HEK293 (cell line): Measurements from ENCODE around the gene PRKG1.

Experiments used
- CTCF ChIA-PET: fragments of 350-600 bp; formaldehyde crosslinking; extraction: SDS; loops from one replicate; lab custom pipeline; 2021; ENCODE audit warnings: antibody characterized with exemption; lab: Yijun Ruan, JAX
- POLR2A ChIA-PET: fragments of 300-600 bp; formaldehyde crosslinking; extraction: SDS; loops from one replicate; lab custom pipeline; 2020; ENCODE audit warnings: antibody characterized with exemption, inconsistent platforms; lab: Yijun Ruan, JAX
- H3K27ac ChIP-seq: fragments of 200-500 bp; sonication (Bioruptor generic); 2 replicates; pipeline ENCODE4 v1.5.1; 2014; ENCODE audit warnings: low read depth, low read length, control low read depth, inconsistent platforms; ENCODE audit errors: extremely low read depth
- H3K36me3 ChIP-seq, 2 experiments: fragments of 200-500 bp in 1 of 2; sonication (Bioruptor generic) in 1 of 2; 1 replicate in 1 of 2; 2 replicates in 1 of 2; pipeline ENCODE4 v1.5.1; 2014 to 2017; ENCODE audit warnings: inconsistent platforms in 2 of 2, low read length in 2 of 2; ENCODE audit not compliant: control insufficient read depth in 2 of 2, insufficient read depth in 1 of 2
- H3K4me1 ChIP-seq: fragments of 200-500 bp; sonication (Bioruptor generic); 2 replicates; pipeline ENCODE4 v1.5.1; 2014; ENCODE audit warnings: mild to moderate bottlenecking, low read length, inconsistent platforms; ENCODE audit not compliant: control insufficient read depth, insufficient read depth
- H3K4me3 ChIP-seq: 2 replicates; pipeline ENCODE4 v1.5.1; 2011; ENCODE audit warnings: low read depth, mild to moderate bottlenecking, control low read depth, low read length, moderate library complexity
- H3K9me3 ChIP-seq: fragments of 200-500 bp; sonication (Bioruptor generic); 2 replicates; pipeline ENCODE4 v1.5.1; 2014; ENCODE audit warnings: low read depth, low read length, inconsistent platforms; ENCODE audit not compliant: control insufficient read depth, insufficient read depth
- FEZF1 ChIP-seq: fragments of 450-650 bp; formaldehyde crosslinking; IDR thresholded peaks from 2 replicates; pipeline ENCODE4 v1.5.1; 2016; ENCODE audit warnings: missing biosample characterization, missing genetic modification characterization
- IKZF3 ChIP-seq: fragments of 450-650 bp; IDR thresholded peaks from 2 replicates; pipeline ENCODE4 v1.5.0; 2018; ENCODE audit warnings: missing biosample characterization, mild to moderate bottlenecking, missing genetic modification characterization, moderate library complexity
- OVOL3 ChIP-seq: fragments of 450-650 bp; formaldehyde crosslinking; IDR thresholded peaks from 2 replicates; pipeline ENCODE4 v1.5.1; 2016; ENCODE audit warnings: missing biosample characterization, missing genetic modification characterization
- PBX3 ChIP-seq: sonication (generic); formaldehyde crosslinking; IDR thresholded peaks from 2 replicates; pipeline ENCODE4 v1.8.1; 2022; ENCODE audit warnings: mild to moderate bottlenecking, moderate library complexity, missing genetic modification reagents
- REPIN1 ChIP-seq: fragments of 450-650 bp; formaldehyde crosslinking; IDR thresholded peaks from 2 replicates; pipeline ENCODE4 v1.5.1; 2017; ENCODE audit warnings: missing biosample characterization, missing genetic modification characterization, low read depth
- SCRT1 ChIP-seq: fragments of 450-650 bp; formaldehyde crosslinking; IDR thresholded peaks from 2 replicates; pipeline ENCODE4 v1.5.1; 2016; ENCODE audit warnings: missing biosample characterization, missing genetic modification characterization, borderline replicate concordance
- SCRT2 ChIP-seq: fragments of 450-650 bp; formaldehyde crosslinking; IDR thresholded peaks from 2 replicates; pipeline ENCODE4 v1.5.1; 2016; ENCODE audit warnings: missing biosample characterization, missing genetic modification characterization
- ZNF121 ChIP-seq: fragments of 450-650 bp; formaldehyde crosslinking; IDR thresholded peaks from 2 replicates; pipeline ENCODE4 v1.5.1; 2016; ENCODE audit warnings: missing biosample characterization, missing genetic modification characterization
- ZNF133 ChIP-seq: fragments of 450-650 bp; formaldehyde crosslinking; IDR thresholded peaks from 2 replicates; pipeline ENCODE4 v1.5.1; 2016; ENCODE audit warnings: missing biosample characterization, missing genetic modification characterization
- ZNF175 ChIP-seq: fragments of 450-650 bp; formaldehyde crosslinking; IDR thresholded peaks from 2 replicates; pipeline ENCODE4 v1.5.1; 2016; ENCODE audit warnings: missing biosample characterization, missing genetic modification characterization
- ZNF2 ChIP-seq: fragments of 450-650 bp; formaldehyde crosslinking; IDR thresholded peaks from 2 replicates; pipeline ENCODE4 v1.5.1; 2016; ENCODE audit warnings: missing biosample characterization, missing genetic modification characterization
- ZNF223 ChIP-seq: fragments of 450-650 bp; formaldehyde crosslinking; IDR thresholded peaks from 2 replicates; pipeline ENCODE4 v1.5.1; 2016; ENCODE audit warnings: missing biosample characterization, missing genetic modification characterization
- ZNF423 ChIP-seq: fragments of 450-650 bp; formaldehyde crosslinking; IDR thresholded peaks from 2 replicates; pipeline ENCODE4 v1.5.1; 2016; ENCODE audit warnings: missing biosample characterization, missing genetic modification characterization
- ZNF433 ChIP-seq: fragments of 450-650 bp; formaldehyde crosslinking; IDR thresholded peaks from 2 replicates; pipeline ENCODE4 v1.5.1; 2016; ENCODE audit warnings: missing biosample characterization, missing genetic modification characterization, low read depth
- ZNF48 ChIP-seq: fragments of 450-650 bp; formaldehyde crosslinking; IDR thresholded peaks from 2 replicates; pipeline ENCODE4 v1.5.1; 2016; ENCODE audit warnings: missing biosample characterization, missing genetic modification characterization
- ZNF561 ChIP-seq: fragments of 450-650 bp; IDR thresholded peaks from 2 replicates; pipeline ENCODE4 v1.5.1; 2018; ENCODE audit warnings: missing biosample characterization, missing genetic modification characterization, borderline replicate concordance
- ZNF621 ChIP-seq: fragments of 450-650 bp; formaldehyde crosslinking; IDR thresholded peaks from 2 replicates; pipeline ENCODE4 v1.5.1; 2017; ENCODE audit warnings: missing biosample characterization, missing genetic modification characterization
- ZNF639 ChIP-seq: fragments of 450-650 bp; formaldehyde crosslinking; IDR thresholded peaks from 2 replicates; pipeline ENCODE4 v1.5.1; 2016; ENCODE audit warnings: missing biosample characterization, missing genetic modification characterization
- ZNF747 ChIP-seq: fragments of 450-650 bp; formaldehyde crosslinking; IDR thresholded peaks from 2 replicates; pipeline ENCODE4 v1.5.1; 2016; ENCODE audit warnings: missing biosample characterization, missing genetic modification characterization
- ZNF830 ChIP-seq: fragments of 450-650 bp; IDR thresholded peaks from 2 replicates; pipeline ENCODE4 v1.5.0; 2018; ENCODE audit warnings: missing biosample characterization, missing genetic modification characterization, low read depth, mild to moderate bottlenecking, moderate library complexity
- ZNF843 ChIP-seq: fragments of 450-650 bp; formaldehyde crosslinking; IDR thresholded peaks from 2 replicates; pipeline ENCODE4 v1.5.1; 2016; ENCODE audit warnings: missing biosample characterization, missing genetic modification characterization
- TF ChIP-seq, protein P1 (sequence below): fragments of 450-650 bp; formaldehyde crosslinking; conservative IDR thresholded peaks from 2 replicates; pipeline ENCODE4 v1.5.1; 2016; ENCODE audit warnings: low read depth, missing biosample characterization, missing genetic modification characterization
- TF ChIP-seq, protein P2 (sequence below): fragments of 450-650 bp; formaldehyde crosslinking; IDR thresholded peaks from 2 replicates; pipeline ENCODE4 v1.5.1; 2016; ENCODE audit warnings: missing biosample characterization, missing genetic modification characterization
- TF ChIP-seq, protein P3 (sequence below): IDR thresholded peaks from 2 replicates; pipeline ENCODE4 v1.6.1; 2011; ENCODE audit warnings: mild to moderate bottlenecking, low read depth, low read length, borderline replicate concordance

PRKG1 gene

GRCh38 chr10:51905032-51905431, 830.7 kb downstream of the PRKG1 start:
- Histone ChIP-seq H3K4me1 (no peaks in the 10 kb centered on the region), H3K9me3 (no peaks in the 10 kb centered on the region), H3K4me3 (no peak overlapping the region), H3K27ac (no peak overlapping the region), H3K36me3 (no peaks in the 10 kb centered on the region)
- ChIA-PET POLR2A (no interaction called here), CTCF (no interaction called here)
- TF ChIP-seq SCRT2 (peak; percentile 84), FEZF1 (tag by site-specific recombination) (no peak), SCRT1 (tag by site-specific recombination) (peak; percentile 56; the same call in 1 of the 2 replicates)

DNA sequence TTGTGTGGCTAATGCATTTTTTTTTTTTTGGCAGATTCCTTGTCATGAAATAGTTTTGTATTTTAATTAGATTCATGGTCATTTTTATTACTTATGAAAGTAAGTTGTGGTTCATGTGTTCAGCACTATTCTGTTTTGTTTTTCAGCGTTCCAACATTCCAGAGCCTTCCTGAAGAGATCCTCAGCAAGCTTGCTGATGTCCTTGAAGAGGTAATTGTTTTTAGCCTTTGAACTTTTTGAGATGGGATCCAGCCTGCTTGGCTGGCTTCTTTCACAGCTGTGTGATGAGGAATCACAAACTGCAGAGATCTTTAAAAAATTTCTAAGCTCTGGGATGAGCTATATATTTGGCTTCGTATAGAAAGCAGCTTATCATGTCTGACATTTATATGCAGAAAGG, 833.1 kb downstream of the PRKG1 start:
- Histone ChIP-seq H3K9me3 (no peaks in the 10 kb centered on the region), H3K4me3 (no peak overlapping the region), H3K36me3 (no peaks in the 10 kb centered on the region), H3K4me1 (no peaks in the 10 kb centered on the region), H3K27ac (no peak overlapping the region)
- ChIA-PET POLR2A (no interaction called here), CTCF (interaction anchor here (1.3 kb wide), 1 partner anchor 14 kb away, joined by 4 read pairs; no protein-coding TSS in a partner anchor)
- no peak for TF ChIP-seq IKZF3
- TF ChIP-seq ZNF747 (tag by site-specific recombination), result no peak
- TF ChIP-seq ZNF621, result no peak
- no peak for TF ChIP-seq ZNF561 (tag by site-specific recombination)
- TF ChIP-seq ZNF830 (tag by site-specific recombination), result no peak
- TF ChIP-seq OVOL3 (tag by site-specific recombination), result no peak
- TF ChIP-seq ZNF223 (tag by site-specific recombination), result no peak
- TF ChIP-seq, protein P1, sequence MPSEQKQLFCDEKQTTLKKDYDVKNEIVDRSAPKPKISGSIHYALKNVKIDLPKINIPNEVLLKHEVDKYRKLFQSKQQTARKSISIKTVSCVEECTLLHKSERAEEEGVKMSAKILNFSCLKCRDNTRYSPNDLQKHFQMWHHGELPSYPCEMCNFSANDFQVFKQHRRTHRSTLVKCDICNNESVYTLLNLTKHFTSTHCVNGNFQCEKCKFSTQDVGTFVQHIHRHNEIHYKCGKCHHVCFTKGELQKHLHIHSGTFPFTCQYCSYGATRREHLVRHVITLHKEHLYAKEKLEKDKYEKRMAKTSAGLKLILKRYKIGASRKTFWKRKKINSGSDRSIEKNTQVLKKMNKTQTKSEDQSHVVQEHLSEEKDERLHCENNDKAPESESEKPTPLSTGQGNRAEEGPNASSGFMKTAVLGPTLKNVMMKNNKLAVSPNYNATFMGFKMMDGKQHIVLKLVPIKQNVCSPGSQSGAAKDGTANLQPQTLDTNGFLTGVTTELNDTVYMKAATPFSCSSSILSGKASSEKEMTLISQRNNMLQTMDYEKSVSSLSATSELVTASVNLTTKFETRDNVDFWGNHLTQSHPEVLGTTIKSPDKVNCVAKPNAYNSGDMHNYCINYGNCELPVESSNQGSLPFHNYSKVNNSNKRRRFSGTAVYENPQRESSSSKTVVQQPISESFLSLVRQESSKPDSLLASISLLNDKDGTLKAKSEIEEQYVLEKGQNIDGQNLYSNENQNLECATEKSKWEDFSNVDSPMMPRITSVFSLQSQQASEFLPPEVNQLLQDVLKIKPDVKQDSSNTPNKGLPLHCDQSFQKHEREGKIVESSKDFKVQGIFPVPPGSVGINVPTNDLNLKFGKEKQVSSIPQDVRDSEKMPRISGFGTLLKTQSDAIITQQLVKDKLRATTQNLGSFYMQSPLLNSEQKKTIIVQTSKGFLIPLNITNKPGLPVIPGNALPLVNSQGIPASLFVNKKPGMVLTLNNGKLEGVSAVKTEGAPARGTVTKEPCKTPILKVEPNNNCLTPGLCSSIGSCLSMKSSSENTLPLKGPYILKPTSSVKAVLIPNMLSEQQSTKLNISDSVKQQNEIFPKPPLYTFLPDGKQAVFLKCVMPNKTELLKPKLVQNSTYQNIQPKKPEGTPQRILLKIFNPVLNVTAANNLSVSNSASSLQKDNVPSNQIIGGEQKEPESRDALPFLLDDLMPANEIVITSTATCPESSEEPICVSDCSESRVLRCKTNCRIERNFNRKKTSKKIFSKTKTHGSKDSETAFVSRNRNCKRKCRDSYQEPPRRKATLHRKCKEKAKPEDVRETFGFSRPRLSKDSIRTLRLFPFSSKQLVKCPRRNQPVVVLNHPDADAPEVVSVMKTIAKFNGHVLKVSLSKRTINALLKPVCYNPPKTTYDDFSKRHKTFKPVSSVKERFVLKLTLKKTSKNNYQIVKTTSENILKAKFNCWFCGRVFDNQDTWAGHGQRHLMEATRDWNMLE (tag by site-specific recombination), result no peak
- no peak for TF ChIP-seq ZNF433 (tag by site-specific recombination)
- TF ChIP-seq ZNF133 (tag by site-specific recombination), result no peak
- TF ChIP-seq ZNF423 (tag by site-specific recombination), result no peak
- TF ChIP-seq, protein P2, sequence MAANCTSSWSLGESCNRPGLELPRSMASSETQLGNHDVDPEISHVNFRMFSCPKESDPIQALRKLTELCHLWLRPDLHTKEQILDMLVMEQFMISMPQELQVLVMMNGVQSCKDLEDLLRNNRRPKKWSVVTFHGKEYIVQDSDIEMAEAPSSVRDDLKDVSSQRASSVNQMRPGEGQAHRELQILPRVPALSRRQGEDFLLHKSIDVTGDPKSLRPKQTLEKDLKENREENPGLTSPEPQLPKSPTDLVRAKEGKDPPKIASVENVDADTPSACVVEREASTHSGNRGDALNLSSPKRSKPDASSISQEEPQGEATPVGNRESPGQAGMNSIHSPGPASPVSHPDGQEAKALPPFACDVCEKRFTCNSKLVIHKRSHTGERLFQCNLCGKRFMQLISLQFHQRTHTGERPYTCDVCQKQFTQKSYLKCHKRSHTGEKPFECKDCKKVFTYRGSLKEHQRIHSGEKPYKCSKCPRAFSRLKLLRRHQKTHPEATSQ (tag by site-specific recombination), result no peak

DNA sequence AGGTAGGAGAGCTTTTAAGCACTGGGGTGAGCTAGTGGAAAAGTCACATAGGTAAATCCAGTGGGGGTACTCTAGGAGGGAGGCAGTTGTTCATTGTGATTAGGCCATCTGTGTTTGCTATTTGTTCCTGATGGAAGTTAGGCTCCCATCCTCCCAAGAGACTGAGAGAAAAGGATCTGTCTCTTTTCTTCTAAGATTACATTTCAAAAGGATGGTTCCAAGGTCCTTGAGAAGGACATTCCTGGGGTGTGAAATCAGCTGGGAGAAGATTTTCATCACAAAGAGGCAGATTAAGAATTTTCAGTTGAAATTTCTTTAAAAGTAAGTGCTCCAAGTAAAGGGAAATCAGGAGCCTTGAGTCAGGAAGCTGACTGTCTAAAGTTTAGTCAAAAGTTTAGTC, 835.9 kb downstream of the PRKG1 start:
- Histone ChIP-seq H3K36me3 (no peaks in the 10 kb centered on the region), H3K4me3 (no peak overlapping the region), H3K4me1 (no peaks in the 10 kb centered on the region), H3K27ac (no peak overlapping the region), H3K9me3 (no peaks in the 10 kb centered on the region)
- ChIA-PET POLR2A (no interaction called here), CTCF (no interaction called here)
- TF ChIP-seq ZNF639 (tag by site-specific recombination), result no peak
- TF ChIP-seq, protein P3, sequence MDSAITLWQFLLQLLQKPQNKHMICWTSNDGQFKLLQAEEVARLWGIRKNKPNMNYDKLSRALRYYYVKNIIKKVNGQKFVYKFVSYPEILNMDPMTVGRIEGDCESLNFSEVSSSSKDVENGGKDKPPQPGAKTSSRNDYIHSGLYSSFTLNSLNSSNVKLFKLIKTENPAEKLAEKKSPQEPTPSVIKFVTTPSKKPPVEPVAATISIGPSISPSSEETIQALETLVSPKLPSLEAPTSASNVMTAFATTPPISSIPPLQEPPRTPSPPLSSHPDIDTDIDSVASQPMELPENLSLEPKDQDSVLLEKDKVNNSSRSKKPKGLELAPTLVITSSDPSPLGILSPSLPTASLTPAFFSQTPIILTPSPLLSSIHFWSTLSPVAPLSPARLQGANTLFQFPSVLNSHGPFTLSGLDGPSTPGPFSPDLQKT, result no peak
- TF ChIP-seq ZNF843 (tag by site-specific recombination), result no peak
- TF ChIP-seq ZNF121 (tag by site-specific recombination), result no peak
- TF ChIP-seq REPIN1, result no peak
- no peak for TF ChIP-seq PBX3 (CRISPR knock-in tag)
- TF ChIP-seq ZNF2, result no peak
- TF ChIP-seq ZNF48, result no peak
- TF ChIP-seq ZNF175, result no peak
